HG03097 (cell line): ENCODE results near the gene XPR1.

Experiments
- ATAC-seq: cut with Tn5 transposase; IDR thresholded peaks from one replicate; pipeline ENCODE4 v1.9.1; 2021; ENCODE audit not compliant: unreplicated experiment, low FRiP score

XPR1 gene

DNA sequence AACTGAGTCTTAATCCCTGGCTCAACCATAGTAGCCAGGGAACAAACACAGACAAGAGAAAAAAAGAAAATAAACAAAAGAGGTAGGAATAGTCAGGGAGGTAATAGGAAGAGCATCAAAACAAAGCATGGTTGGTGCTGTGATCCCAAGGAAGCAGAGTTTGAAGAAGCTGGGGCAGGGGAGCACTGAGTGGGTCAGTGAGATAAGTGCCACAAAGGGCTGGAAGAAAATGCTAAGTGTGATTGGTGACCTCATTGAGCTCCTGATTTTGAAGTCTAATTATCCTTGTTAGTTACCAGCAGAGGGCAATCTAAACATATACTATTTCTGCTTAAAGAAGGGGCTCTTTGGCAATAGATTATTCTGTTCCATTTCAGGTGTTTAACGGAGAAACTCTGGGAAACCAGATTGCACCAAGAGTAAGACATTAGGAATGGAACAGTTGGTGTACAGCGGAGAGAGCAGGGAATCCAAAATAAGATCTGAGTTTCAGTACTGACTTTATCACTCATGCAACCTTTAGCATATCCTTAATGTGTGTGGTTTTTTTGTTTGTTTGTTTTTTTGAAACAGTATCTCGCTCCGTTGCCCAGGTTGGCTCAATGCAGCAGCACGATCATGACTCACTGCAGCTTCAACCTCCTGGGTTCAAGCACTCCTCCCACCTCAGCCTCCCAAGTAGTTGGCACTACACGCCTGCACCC lies 250.1 kb downstream of the XPR1 start:
- no peak for ATAC-seq

DNA sequence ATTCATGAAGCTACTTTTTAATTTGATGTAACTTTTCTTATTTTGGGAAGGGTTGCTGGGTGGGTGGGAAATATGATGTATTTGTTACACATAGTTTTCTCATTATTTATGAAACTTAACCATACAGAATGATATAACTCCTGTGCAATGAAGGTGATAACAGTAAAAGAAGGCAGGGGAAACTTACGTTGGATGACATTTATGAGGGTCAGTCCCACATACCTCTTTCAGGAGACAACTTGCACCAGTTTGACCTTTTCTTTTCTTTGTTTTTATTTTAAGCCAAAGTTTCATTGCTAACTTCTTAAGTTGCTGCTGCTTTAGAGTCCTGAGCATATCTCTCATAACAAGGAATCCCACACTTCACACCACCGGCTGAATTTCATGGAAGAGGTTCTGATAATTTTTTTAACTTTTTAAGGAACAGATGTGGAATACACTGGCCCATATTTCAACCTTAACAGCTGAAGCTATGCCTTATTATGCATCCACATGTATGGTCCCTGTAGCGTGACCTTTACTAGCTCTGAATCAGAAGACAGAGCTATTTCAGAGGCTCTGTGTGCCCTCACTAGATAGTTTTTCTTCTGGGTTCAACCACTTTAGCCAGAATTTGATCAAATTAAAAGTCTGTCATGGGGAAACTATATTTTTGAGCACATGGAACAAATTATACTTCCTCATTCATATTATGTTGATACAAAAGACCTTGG lies 252.9 kb downstream of the XPR1 start:
- ATAC-seq = no peak

DNA sequence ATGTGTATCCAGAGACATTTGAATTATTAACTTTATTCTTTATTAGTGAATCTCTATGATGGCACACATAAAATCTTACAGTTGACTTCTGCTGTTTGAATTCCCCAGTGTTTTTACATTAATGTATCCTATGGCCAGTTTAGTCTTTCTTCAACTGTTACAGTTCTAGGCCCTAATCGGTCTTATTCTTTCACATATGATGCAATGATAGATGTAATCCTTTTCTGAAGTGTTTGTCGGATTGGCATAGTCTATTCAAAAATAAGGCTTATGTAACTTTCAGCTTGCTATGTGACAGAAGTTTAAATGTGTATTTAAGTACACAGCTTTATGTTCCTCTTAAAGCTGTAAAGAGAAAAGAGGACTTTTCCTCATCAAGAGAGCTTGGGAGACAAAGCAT lies 254.5 kb downstream of the XPR1 start:
- ATAC-seq = no peak

DNA sequence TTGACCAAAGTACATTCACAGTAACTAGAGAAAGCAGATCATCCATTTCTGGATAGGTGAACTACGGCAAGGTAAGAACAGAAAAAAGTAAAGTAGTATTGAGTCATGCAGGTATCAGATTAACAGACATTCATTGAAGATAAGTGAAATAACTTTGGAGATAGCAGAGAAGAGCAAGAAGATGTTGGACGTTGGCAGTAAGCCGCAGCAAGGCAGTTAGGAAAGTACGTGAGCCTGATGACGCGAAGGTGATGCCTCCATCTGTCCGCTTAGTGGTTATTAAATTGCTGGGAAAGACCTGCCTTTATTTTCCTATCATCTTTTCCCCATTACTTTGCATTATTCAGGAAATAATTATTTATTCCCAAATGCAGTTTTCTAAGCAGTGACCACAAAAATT lies 256.0 kb downstream of the XPR1 start:
- no peak for ATAC-seq

DNA sequence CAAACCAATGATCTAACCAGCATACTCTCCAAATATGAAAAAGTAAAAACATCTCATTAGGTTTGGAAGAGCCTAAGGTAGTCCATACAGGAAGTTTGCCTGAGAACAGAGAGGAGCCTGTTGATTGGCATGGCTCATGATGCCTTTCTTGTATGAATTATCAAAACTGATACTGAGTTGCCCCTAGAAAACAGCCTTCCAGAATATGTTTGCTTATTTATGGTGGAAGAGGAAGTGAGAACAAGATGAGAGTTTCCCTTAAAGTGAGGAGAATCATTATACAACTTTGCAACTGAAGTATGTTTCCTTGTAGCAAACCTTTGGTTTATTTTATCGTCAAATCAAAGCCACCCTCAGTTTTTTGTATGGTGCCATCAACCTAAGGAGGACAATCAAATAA lies 257.0 kb downstream of the XPR1 start:
- ATAC-seq = peak; percentile 75

DNA sequence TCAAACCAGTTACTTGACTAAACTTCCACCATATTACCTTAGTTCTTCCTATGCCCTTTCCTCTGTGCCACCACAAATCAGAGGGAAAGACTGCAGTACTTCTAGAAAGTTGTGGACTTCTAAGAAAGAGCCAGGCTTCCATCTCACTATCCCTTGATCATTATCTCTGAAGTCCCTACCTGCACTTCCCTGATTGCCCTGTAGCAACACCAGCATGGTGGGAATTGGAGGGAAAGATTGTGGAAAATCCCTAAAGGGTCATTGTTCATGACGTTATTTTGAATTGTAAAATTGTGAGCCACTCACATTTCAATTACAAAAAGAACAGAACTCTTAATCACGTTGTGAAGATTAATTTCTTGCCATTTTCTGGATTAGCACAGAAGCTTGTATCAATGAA lies 257.5 kb downstream of the XPR1 start:
- peak; percentile 22 for ATAC-seq

DNA sequence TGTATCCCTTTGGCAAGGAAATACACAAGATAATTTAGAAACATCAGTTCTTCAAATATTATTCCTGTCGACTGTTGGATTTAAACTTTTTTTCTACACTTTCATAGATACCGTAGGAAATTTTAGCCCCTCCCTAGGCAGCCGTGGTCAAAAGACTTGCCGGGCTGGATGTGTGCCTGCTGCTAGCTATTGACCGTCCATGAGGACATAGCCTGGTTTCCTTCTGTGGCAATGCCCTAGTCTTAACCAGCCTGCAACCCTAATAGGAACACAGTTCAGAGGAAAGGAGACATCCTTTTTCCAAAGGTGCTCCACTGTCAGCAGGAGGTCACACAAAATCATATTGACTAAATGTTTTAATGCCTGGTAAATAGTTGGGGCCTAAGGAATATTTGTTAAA lies 260.4 kb downstream of the XPR1 start:
- ATAC-seq = no peak

DNA sequence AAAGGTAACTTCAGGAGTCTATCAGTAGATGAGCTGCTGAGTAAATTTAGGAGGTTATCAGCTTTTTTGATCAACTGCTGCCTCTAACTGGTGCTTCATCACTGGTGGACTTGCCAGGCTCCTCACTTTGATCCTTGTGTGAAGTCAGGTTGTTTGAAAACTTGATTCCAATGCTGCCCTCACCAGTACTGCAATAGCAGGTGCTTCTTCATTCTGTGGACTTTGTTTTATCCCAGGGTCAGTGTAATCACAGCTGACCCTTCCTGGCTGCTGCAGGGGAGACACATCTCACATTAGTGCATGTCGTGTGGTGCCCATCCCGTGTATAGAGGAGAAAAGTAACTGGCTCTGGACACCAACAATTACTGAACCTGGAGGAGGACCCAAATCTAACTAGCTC lies 260.9 kb downstream of the XPR1 start:
- no peak for ATAC-seq

DNA sequence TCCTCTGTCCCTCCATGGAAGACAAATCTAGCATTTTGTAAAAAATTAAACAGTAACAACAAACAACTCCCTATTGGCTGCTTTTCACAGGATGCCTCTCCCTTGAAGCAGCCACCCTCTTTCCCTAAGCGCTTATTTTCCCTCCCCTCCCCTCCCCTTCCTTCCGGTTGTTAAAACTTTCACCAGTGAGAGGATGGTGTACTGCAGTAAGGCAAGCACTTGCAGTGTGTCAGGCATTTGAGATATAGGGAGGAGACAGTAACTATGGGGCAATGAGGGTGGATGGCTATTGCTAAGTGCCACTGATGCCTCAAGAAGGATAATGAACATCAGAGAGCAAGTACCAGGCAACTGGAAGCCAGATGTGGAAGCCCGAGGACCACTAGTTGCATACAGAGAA lies 261.8 kb downstream of the XPR1 start:
- no peak for ATAC-seq

DNA sequence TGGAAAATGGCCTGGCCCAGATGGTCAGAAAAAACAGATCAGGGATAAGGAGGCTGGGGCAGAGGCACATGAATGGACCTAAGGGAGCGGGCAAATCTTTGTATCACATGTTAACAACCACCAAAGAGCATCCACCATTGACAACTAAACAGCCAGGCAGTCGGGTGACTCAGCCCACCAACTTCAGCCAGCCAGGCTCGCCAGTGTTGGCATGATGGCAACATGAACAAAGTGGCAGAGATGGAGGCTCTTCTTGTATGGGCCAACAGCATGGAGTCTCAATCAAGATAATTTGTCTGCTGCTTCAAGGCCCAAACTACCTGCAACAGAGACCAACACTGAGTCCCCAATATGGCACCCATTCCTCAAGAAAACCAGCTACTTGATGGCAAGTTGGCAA lies 264.3 kb downstream of the XPR1 start:
- ATAC-seq = no peak

DNA sequence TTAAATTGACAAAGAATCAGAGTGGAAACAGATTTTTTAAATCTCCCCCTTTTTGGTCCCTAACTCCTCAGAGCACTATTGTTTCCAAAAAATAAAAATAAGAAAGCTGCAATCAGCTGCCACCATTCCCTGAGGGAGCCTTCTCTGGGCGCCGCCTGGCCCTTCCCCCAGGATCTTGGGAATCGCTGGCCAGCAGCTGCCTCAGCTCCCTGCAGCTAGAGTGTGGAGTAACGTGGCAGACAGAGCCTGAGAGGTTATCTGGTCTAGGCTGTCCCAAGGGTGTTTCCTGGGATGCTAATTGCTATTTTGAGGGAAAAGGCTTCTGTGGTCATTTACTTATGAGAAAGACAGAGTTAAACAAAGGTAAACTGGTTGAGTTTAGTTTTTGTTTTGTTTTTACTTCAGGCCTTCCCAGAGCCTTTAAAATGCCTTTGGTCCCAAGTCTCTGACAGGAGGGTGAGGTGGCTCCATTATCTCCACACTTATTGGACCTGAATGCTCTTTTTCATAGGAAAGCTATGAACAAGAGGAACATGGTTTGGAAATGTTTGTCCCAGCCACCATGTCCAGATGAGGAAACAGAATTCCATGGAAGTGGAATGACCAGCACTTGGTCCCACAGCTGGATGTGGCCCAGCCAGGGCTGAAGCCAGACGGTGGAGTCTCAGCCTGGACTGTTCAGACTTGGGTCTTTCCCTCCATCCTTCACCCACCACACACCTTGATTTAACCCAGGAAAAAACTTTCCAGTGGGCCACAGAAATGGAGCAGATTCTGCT lies 266.8 kb downstream of the XPR1 start:
- ATAC-seq = no peak

DNA sequence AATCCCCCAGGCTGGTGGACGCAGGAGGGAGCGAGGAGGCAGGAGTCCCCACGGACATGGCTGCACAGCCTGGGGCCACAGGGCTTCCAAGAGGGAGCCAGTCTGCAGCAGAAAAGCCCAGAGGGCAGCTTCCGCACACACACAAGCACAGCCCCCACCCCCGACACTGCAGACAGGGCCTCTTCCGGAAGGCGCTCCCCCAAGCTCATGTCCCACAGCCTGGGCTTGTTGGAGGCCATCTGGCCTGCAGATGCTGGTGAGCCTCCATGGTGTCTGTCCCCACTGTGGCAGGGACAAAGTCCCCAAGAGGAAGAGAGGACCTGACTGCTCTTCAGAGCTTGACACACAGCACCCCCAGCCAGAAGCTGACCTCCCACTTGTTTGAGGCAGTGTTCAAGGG lies 267.4 kb downstream of the XPR1 start:
- ATAC-seq = no peak

DNA sequence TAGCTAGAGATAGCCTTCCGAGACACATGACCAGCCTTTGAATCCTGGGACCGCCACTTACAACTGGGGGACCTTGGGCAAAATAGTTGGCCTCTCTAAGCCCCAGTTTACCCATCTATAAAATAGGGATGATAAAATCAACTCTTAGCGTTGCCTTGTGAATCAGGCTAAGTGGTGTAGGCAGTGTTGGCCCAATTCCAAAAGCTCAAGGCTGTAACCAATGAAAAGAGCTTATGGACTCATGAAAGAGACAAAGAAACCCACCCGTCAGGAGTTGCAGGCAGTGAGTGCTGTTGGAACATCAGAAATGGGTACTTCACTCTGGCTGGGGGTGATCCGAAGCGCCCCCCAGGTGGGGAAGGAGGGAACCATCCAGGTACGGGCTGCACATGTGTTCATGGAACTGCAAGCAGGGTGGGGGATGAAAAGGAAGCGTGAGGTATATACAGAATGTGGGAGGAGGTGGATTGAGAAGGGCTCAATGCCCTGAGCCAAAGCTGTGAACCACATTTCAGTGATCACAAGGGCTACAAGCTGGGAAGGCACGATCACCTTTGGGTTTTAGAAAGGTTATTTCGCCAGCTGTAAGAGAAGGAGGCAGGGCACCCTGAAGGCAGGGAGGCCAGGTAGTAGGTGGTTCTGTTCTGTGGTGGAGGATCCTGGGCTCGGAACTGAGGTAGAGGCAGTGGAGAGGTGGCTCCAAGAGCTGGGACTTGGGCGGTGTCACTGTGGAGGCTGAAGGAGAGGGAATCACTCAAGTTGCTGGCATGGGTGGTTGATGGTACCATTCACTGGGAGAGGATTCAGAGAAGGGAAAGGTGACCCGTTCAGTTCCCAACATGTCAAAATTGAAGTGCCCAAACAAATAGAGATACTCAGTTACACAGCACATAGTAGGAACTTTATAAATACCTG lies 269.5 kb downstream of the XPR1 start:
- ATAC-seq = no peak

DNA sequence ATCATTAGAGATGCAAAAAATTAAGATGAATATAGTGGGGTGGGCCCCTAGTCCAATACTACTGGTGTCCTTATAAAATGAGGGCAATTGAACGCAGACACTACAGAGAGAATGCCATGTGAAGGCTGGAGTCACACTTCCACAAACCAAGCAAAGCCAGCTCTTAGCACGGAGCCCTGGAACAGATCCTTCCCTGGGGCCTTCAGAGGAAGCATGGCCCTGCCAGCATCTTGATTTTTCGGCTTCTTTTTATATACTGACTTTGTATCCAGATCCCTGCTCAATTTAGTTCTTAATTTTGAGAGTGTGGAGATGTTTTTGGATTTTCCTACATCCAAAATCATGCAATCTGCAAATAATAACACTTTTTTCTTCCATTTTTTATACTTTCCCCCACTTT lies 270.7 kb downstream of the XPR1 start:
- no peak for ATAC-seq

DNA sequence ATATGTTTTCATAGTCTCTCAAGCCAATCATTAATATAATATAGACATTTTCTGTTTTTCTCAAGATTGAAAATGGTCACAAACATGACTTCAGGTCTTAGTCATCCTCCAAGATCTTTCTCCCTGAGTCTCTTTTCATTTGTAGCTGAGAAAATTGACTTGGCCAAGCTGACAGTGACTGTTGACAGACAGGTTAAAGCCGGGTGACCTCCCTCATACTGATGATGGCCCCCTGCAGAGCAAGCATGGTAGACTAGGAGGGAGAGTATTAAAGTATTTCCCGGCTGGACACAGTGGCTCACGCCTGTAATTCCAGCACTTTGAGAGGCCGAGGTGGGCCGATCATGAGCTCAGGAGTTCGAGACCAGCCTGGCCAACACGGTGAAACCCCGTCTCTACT lies 274.1 kb downstream of the XPR1 start:
- ATAC-seq = no peak

DNA sequence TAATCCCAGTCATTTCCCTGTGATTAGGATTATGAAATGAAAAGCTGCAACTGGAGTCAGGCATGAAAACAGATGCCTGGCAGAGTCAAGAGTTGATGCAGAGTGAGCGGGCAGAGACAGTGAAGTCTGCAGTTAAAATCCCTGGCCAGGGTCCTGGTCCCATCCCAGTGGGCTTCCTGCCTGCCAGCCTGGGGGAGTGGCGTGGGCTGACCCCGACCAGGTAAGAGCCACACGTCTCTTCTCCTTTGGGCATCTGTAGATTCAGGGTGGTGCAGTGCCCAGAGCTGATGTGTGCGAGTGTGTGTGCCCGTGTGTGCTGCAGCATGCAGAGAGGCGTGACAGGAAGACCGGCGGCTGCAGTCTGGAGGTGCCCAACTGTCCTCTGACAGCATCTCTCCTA lies 274.7 kb downstream of the XPR1 start:
- no peak for ATAC-seq

DNA sequence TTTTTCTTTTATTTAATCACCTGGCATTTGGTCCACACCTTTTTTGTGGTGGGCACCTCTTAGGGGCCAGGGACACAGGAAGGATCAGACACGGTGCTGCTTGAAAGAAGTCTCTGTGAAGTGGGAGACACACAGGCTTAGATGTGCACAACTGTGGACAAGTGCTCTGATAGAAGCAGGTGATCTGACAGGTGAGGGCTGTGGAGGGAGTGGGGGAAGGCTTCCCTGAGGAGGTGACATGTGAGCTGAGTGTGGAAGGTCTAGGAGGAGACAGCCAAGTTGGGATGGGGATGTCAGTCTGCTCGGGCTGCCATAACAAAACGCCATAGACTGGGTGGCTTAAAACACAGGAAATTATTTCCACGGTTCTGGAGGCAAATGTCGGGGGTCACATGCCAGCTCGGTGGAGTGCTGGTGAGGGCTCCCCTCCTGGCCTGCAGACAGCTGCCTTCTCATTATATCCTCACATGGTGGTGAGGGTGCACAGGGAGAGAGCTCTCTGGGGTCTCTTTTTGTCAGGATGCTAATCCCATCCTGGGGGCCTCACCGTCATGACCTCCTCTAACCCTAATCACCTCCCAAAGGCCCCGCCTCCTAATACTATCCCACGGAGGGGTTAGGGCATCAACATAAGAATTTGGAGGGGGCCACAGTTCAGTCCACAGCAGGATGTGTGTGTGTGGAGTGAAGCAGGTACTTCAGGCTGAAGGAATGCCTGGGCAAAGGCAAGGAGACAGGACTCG lies 275.7 kb downstream of the XPR1 start:
- no peak for ATAC-seq

DNA sequence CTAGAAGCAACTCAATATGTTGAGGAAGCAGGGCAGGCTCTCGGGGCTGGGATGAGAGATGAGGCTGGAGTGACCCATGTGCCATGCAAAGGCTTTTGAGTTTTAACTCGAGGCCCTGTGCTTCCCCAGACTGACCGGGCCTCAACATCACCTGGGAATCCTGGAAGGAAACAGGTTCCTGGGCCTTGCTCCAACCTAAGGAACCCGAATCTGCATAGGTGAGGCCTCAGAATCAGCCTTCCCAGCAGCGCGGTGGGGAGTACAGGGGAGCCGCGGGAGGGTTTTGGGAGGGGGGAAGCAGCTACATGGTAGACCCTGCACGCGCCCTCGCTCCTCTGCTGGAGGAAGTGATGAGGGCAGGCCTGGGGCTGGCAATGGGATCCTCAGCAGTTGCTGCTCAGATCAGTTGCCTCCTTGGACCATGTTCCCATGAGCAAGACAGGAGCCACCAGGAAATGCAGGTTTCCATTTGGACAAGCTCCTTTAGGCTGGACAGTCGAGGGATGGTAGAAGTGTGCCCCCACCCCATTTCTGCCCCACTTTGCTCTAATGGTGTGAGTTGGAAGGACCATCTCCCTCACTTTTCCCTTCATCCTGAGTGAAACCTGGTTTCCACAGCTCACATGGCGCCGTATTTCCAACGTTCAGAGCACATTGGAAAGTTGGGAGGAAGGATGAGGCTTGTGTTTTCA lies 276.4 kb downstream of the XPR1 start:
- no peak for ATAC-seq

DNA sequence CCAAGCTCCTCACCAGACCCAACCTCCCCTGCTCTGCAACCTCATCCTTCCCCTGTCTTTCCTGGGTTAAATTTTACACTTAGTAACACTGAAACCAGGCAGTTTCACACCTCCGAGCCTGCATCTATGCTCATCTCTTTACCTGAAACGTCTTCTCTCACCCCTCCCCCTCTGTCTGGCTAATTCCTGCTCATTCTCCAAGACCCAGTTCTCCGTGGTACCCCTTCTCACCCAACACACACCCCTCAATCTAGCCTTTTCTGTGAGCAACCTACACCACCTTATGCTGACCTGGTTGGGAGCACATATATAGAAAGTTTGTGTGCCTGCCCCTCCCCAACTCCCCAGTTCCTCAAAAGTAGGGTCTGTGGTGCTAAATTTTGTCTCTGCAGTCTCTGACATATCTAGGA lies 277.2 kb downstream of the XPR1 start:
- peak; percentile 36 for ATAC-seq
